Neural cell (in vitro differentiated cells): ENCODE results near the gene AP1S3. TPM values are rescaled to one million over a fixed set of nuclear protein-coding genes. Genes with fewer than 3 reads are reported as not detected.

Experiments
- H2AFZ ChIP-seq: fragments of 200-600, 300-800 bp; sonication (generic), shearing (Covaris generic); 2 replicates; pipeline ENCODE4 v1.6.0; 2014; ENCODE audit warnings: low read depth, mild to moderate bottlenecking, antibody characterized with exemption, low read length, moderate library complexity
- H3F3A ChIP-seq: fragments of 200-600 bp; shearing (Covaris generic); 2 replicates; pipeline ENCODE4 v1.6.1; 2016; ENCODE audit warnings: mild to moderate bottlenecking, moderate library complexity, mixed read lengths, antibody characterized with exemption, low read length; ENCODE audit not compliant: insufficient read depth, poor library complexity, severe bottlenecking
- H3K27ac ChIP-seq: fragments of 200-600, 300-800 bp; sonication (generic), shearing (Covaris generic); 2 replicates; pipeline ENCODE4 v1.5.1; 2014; ENCODE audit warnings: mild to moderate bottlenecking, low read length, moderate library complexity
- H3K27me3 ChIP-seq: fragments of 300-800, 200-600 bp; sonication (generic), shearing (Covaris generic); 2 replicates; pipeline ENCODE4 v1.6.0; 2014; ENCODE audit warnings: mild to moderate bottlenecking, low read depth, low read length, moderate library complexity; ENCODE audit not compliant: insufficient read depth
- H3K36me3 ChIP-seq: fragments of 300-800, 200-600 bp; sonication (generic), shearing (Covaris generic); 2 replicates; pipeline ENCODE4 v1.5.1; 2014; ENCODE audit warnings: mild to moderate bottlenecking, antibody characterized with exemption, low read length, moderate library complexity; ENCODE audit not compliant: insufficient read depth
- H3K4me2 ChIP-seq: fragments of 300-800, 200-600 bp; sonication (generic), shearing (Covaris generic); 2 replicates; pipeline ENCODE4 v1.6.0; 2014; ENCODE audit warnings: mild to moderate bottlenecking, low read length
- H3K4me3 ChIP-seq: fragments of 300-800, 200-600 bp; sonication (generic), shearing (Covaris generic); 2 replicates; pipeline ENCODE4 v1.5.1; 2014; ENCODE audit warnings: mild to moderate bottlenecking, low read length, moderate library complexity
- H3K79me2 ChIP-seq: fragments of 200-600 bp; shearing (Covaris generic); replicated peaks from 2 replicates; pipeline ENCODE4 v1.6.0; 2014; ENCODE audit warnings: mild to moderate bottlenecking, low read length, moderate library complexity; ENCODE audit not compliant: insufficient read depth
- H3K9ac ChIP-seq: fragments of 300-800, 200-600 bp; sonication (generic), shearing (Covaris generic); 2 replicates; pipeline ENCODE4 v1.6.1; 2016; ENCODE audit warnings: mild to moderate bottlenecking, low read length, mixed read lengths
- H3K9me2 ChIP-seq: fragments of 200-600 bp; shearing (Covaris generic); 2 replicates; pipeline ENCODE4 v1.6.1; 2016; ENCODE audit warnings: mild to moderate bottlenecking, low read length, mixed read lengths; ENCODE audit not compliant: insufficient read depth
- H3K9me3 ChIP-seq: fragments of 200-600, 300-800 bp; sonication (generic), shearing (Covaris generic); 2 replicates; pipeline ENCODE4 v1.6.1; 2016; ENCODE audit warnings: mild to moderate bottlenecking, mixed run types, low read length, moderate library complexity, mixed read lengths
- H4K20me1 ChIP-seq: fragments of 200-600 bp; shearing (Covaris generic); 2 replicates; pipeline ENCODE4 v1.6.1; 2016; ENCODE audit warnings: mild to moderate bottlenecking, mixed run types; ENCODE audit not compliant: insufficient read depth
- CTCF ChIP-seq: fragments of 450-650 bp; IDR thresholded peaks from 2 replicates; pipeline ENCODE4 v1.5.1; 2014; ENCODE audit warnings: antibody characterized with exemption, mild to moderate bottlenecking, moderate library complexity; ENCODE audit not compliant: poor library complexity, severe bottlenecking
- EP300 ChIP-seq: fragments of 450-650 bp; conservative IDR thresholded peaks from 2 replicates; pipeline ENCODE4 v1.6.1; 2014; ENCODE audit warnings: antibody characterized with exemption, mild to moderate bottlenecking, moderate library complexity; ENCODE audit not compliant: poor library complexity, severe bottlenecking
- EZH2 ChIP-seq: fragments of 200-600, 300-800 bp; shearing (Covaris generic), sonication (generic); IDR thresholded peaks from 2 replicates; pipeline ENCODE4 v1.6.1; 2014; ENCODE audit warnings: antibody characterized with exemption, low read length, borderline replicate concordance, mild to moderate bottlenecking; ENCODE audit not compliant: insufficient read depth, poor library complexity, severe bottlenecking
- MXI1 ChIP-seq: fragments of 450-650 bp; conservative IDR thresholded peaks from 2 replicates; pipeline ENCODE4 v1.6.1; 2014; ENCODE audit warnings: antibody characterized with exemption, mild to moderate bottlenecking; ENCODE audit not compliant: poor library complexity, severe bottlenecking
- POLR2AphosphoS5 ChIP-seq: IDR thresholded peaks from 2 replicates; pipeline ENCODE4 v1.6.1; 2012
- RAD21 ChIP-seq: fragments of 450-650 bp; conservative IDR thresholded peaks from 2 replicates; pipeline ENCODE4 v1.6.1; 2014; ENCODE audit warnings: antibody characterized with exemption, mild to moderate bottlenecking, moderate library complexity
- REST ChIP-seq: IDR thresholded peaks from 2 replicates; pipeline ENCODE4 v1.6.1; 2012; ENCODE audit warnings: borderline replicate concordance
- SMC3 ChIP-seq: fragments of 450-650 bp; conservative IDR thresholded peaks from 2 replicates; pipeline ENCODE4 v1.6.1; 2014; ENCODE audit warnings: antibody characterized with exemption, mild to moderate bottlenecking, moderate library complexity; ENCODE audit not compliant: poor library complexity
- TAF1 ChIP-seq: IDR thresholded peaks from 2 replicates; pipeline ENCODE4 v1.6.1; 2012; ENCODE audit warnings: low read depth
- polyA plus RNA-seq: library from polyadenylated mRNA; depleted of rRNA; stranded (reverse); fragments of >200 nt; gene quantifications from 2 replicates; pipeline ENCODE4 v1.2.3, GENCODE V29; 2014

Gene AP1S3
- polyA plus RNA-seq, 1 donor from 2014 or later = 2.7 TPM

- no peak for TF ChIP-seq REST
- no peak for TF ChIP-seq MXI1
- no peak for TF ChIP-seq EZH2
- no peak for TF ChIP-seq RAD21
- TF ChIP-seq EP300 = no peak
- TF ChIP-seq SMC3 = no peak
- no peak for TF ChIP-seq POLR2AphosphoS5
- no peak for TF ChIP-seq CTCF
- TF ChIP-seq TAF1 = no peak
- H3K36me3 ChIP-seq = no peaks in the 10 kb centered on the region
- no peak overlapping the region for H3K4me3 ChIP-seq
- H4K20me1 ChIP-seq = no peaks in the 10 kb centered on the region
- H3K9me3 ChIP-seq = no peaks in the 10 kb centered on the region
- H3K27ac ChIP-seq = no peak overlapping the region
- H3F3A ChIP-seq = no peaks in the 10 kb centered on the region
- no peak overlapping the region for H3K4me2 ChIP-seq
- no peaks in the 10 kb centered on the region for H3K27me3 ChIP-seq
- no peak overlapping the region for H3K9ac ChIP-seq
- no peaks in the 10 kb centered on the region for H3K9me2 ChIP-seq
- no peaks in the 10 kb centered on the region for H3K79me2 ChIP-seq
- H2AFZ ChIP-seq = no peak overlapping the region
These were observed 17.5 kb downstream of the AP1S3 start for GRCh38 chr2:223819891-223820290.

- Histone ChIP-seq H4K20me1 (no peaks in the 10 kb centered on the region), H3K9me3 (no peaks in the 10 kb centered on the region), H3K27ac (no peak overlapping the region), H3K4me3 (no peak overlapping the region), H3K79me2 (no peaks in the 10 kb centered on the region), H3F3A (no peaks in the 10 kb centered on the region), H3K9me2 (no peaks in the 10 kb centered on the region), H3K4me2 (no peak overlapping the region), H3K9ac (no peak overlapping the region), H3K36me3 (no peaks in the 10 kb centered on the region), H3K27me3 (no peaks in the 10 kb centered on the region), H2AFZ (no peak overlapping the region)
- no peak for TF ChIP-seq RAD21
- TF ChIP-seq CTCF = no peak
- TF ChIP-seq EP300 = no peak
- TF ChIP-seq TAF1 = no peak
- no peak for TF ChIP-seq EZH2
- TF ChIP-seq POLR2AphosphoS5 = no peak
- no peak for TF ChIP-seq MXI1
- no peak for TF ChIP-seq REST
- TF ChIP-seq SMC3 = no peak
These were observed 21.4 kb downstream of the AP1S3 start for GRCh38 chr2:223815884-223816570.
